CD4-positive, alpha-beta T cell treated with Interleukin-17A for 1 hour (primary cell): ENCODE results near the gene SMARCD1.
"Not testable (repeated sequence)": the region's sequence is repeated elsewhere in the genome, so short reads cannot be mapped to it uniquely, and the experiment has no call there.

Experiments
- DNase-seq: peaks from one replicate; pipeline ENCODE4 v3.0.0-alpha.2; 2020

The SMARCD1 gene

DNA sequence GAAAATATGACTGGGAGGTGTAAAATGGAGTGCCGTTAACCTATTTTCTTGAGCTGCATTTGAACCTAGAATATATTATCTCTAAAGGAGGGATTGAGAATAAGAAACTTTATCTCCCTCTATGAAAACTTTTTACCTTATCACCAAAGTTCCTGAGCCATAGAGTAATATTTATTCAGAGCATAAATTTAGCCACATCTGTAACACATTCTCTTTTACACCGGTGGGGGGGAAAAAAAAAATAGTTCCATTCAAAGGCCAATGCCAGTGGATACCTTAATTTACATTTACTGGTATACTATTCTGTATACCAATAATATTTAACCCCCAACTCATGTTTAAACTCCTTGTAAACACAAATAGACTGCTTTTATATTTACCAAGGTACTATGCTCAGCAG is 60.3 kb downstream of the SMARCD1 start:
- DNase-seq = no peak

DNA sequence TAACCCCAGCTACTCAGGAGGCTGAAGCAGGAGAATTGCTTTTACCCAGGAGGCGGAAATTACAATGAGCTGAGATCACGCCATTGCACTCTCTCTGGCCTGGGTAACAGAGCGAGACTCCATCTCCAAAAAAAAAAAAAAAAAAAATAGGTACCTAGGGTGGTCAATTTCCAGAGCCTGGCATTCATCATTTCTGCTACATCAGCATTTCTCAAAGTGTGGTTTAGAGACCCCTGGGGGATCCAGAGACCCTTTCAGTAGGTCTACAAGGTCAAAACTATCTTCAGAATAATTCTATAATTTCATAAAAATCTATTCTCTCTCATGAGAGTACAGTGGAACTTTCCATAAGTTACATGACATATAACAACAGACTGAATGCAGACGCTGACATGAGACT is 62.1 kb downstream of the SMARCD1 start:
- DNase-seq = no peak

DNA sequence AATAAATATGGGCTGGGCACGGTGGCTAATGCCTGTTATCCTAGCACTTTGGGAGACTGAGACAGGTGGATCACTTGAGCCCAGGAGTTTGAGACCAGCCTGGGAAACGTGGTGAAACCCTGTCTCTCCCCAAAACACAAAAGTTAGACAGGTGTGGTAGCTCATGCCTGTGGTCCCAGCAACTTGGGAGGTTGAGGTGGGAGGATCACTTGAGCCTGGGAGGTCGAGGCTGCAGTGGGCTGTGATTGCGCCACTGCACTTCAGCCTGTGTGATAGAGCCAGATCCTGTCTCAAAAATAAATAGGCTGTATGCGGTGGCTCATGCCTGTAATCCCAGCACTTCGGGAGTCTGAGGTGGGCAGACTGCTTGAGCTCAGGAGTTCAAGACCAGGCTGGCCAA is 62.9 kb downstream of the SMARCD1 start:
- not testable (repeated sequence) for DNase-seq

GRCh38 chr12:50149311-50149710 is 64.2 kb downstream of the SMARCD1 start:
- DNase-seq = no peak
